HG03469 (cell line): ENCODE measurements around the gene TUBB1.

ENCODE experiments used
- ATAC-seq: cut with Tn5 transposase; IDR thresholded peaks from one replicate; pipeline ENCODE4 v1.9.1; 2021; ENCODE audit warnings: mild to moderate bottlenecking, moderate library complexity, moderate number of reproducible peaks; ENCODE audit not compliant: unreplicated experiment

TUBB1 gene

GRCh38 chr20:59042151-59042795, 23.0 kb downstream of the TUBB1 start, which contains the start of gene PRELID3B:
PRELID3B (minus strand) TSS chr20:59042786; CDS start chr20:59042730, 56 bp downstream.
- ATAC-seq: peak; percentile 0

- ATAC-seq: peak; percentile 89
Observed at GRCh38 chr20:59042796-59043631, 23.8 kb downstream of the TUBB1 start.

DNA sequence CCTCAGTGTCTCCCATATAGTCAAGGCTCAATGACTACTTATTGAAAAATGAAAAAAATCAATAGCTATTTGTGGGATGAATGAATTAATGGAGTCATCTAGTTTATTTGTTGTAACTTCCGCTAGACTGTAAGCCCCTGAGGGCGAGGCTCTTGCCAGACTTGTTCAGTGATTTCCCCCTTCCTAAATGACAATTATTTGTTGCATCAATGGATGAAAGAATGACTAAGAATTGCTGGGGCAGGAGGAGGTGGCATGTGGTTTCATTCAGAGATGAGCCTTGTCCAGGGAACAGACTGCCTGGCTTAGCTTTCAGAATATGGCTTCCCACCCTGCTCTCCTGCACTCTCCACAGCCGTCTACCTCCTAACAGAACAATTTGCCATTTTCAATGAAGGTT, 24.5 kb downstream of the TUBB1 start:
- ATAC-seq: no peak

- no peak for ATAC-seq
Observed at GRCh38 chr20:59044295-59044694, 25.1 kb downstream of the TUBB1 start.

- ATAC-seq: no peak
Observed at GRCh38 chr20:59044796-59045195, 25.6 kb downstream of the TUBB1 start.

- ATAC-seq: no peak
Observed at GRCh38 chr20:59046862-59047261, 27.6 kb downstream of the TUBB1 start.

DNA sequence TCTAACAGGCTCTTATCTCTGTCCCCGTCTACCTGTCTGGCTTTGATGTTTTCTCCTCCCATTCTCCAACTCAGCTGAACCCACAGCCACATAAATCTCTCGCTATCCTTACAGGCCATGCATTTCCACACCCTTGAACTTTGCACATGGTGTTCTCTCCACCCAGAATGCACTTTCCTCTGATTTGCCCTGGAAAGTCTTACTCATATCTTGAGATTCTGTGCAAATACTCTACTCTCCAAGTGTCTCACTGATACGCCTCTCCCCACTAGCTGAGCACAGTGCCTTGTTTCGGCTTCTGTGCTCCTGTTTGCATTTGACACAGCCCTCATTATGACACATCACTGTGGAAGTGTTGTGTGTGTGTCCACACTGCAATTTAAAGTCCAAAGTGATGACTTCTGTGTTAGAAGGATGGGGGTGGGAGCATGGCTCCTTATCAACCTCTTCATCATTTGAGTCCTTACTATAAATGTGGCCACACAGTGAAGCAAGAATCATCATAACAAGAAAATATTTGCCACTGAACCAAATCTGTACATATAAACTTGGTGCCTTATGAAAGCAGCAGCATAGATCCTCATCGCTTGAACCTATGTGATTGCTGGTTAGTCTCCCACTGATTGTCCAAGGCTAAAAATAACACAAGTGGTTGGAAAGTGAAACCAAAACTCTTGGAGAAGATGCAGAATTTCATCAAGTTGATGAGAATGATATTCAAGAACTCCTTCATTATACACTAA, 28.9 kb downstream of the TUBB1 start:
- no peak for ATAC-seq

DNA sequence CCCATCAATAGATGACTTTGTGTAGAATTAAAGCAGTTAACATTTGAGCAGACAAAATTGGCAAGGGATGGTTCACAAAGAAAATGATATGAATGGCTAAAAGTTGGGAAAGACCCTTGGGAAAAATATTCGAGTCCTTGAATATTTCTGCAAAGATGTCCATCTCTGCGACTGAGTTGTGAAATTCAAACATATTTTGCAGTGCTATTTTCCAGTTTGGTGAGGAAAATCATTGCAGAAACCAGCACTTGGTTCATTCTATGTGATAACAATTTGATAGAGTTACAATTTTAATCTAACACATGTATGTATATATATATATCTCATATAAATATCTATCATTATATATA, 29.4 kb downstream of the TUBB1 start:
- no peak for ATAC-seq

GRCh38 chr20:59050437-59050836, 31.2 kb downstream of the TUBB1 start:
- ATAC-seq: no peak

- ATAC-seq: no peak
Observed at GRCh38 chr20:59051666-59052185, 32.5 kb downstream of the TUBB1 start.

- ATAC-seq: no peak
Observed at GRCh38 chr20:59055302-59055701, 36.1 kb downstream of the TUBB1 start.

DNA sequence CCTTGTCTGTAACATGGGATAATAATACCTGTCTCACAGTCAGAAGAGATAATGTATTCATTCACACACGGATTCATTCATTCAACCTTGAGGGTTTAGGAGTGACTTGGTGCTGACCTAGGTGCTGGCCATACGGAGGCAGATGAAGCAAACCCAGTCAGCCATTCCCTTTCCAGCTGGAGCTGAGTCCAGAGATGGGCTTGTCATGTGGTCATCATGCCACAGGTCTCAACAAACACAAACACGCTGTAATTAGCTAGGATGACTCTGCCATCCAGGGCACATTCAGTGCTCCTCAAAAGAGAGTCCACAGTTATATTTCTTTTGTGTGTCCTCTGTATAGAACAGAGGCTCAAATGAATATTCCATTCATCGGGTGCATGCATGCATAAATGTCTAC, 42.9 kb downstream of the TUBB1 start:
- no peak for ATAC-seq

DNA sequence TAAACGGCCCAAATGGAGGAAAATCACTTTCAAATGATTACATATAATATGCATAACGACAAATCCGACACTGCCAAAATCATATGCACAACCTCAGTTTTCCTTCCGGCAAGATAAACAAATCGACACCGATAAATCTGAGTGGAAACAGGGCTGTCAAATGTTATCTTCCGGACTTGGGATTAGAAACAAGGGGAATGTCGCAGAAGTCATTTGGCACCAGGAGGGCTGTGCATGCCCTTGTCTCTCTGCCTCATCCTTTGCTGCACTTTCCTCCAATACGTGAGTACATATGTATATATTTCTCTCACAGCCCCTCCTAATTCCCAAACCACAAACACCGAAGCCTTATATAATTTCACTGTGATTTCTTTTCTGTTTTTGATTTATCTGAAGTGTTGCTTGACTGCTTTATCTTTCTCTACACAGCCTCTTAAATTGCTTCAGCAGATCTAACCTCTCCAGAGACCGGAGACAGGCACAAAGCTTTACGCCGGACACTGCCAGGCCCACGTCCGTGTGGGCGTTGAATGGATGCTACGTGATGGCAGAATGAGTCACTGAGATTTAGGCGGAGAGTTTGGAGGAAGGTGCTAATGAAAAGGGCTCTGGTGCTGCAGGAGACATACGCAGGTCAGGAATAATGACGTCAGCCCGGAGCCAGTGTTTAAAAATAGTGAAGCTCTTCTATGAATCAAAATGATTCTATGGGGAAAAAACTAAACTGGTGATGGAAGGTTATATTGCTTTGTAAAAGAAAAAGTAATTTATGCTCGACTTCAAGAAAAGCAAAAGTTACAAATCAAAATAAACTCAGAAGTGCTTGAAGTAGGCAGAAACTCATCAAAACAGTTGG, 44.4 kb downstream of the TUBB1 start:
- no peak for ATAC-seq

- no peak for ATAC-seq
Observed at GRCh38 chr20:59064214-59064722, 45.0 kb downstream of the TUBB1 start.

DNA sequence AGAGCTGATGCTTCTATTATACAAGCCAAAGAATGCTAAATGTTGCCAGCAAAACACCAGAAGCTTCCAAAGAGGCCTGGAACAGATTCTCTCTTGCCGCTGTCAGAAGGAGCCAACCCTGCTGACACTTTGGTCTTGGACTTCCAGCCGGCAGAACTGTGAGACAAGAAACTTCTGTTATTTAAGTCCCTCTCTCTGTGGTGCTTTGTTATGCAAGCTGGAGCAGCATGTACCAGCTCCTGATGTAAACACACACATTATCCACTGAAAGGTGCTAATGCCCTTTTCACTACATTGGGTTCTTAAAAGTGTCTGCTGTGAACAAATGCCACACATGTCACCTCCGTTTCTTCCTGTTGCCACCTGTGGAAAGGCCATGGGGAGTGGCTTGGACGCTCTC, 49.3 kb downstream of the TUBB1 start:
- ATAC-seq: no peak

DNA sequence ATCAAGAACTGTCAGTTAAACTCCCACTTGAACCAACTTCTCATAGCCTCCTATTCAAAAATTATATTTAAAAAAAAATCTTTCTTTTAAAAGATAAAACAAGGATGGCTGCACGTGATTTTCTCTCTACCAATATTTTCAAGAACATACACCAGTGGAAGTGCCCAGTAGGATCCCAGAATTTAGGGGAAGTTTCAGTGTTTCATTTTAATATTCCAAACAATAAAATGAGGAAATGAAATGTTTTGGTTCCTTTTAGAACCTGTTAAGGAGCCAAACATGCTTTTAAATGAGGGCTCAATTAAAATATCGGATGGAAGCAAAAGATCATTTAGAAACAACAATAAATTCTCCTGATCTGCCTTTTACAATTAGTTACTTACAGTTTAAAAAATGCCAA, 49.8 kb downstream of the TUBB1 start:
- ATAC-seq: no peak

DNA sequence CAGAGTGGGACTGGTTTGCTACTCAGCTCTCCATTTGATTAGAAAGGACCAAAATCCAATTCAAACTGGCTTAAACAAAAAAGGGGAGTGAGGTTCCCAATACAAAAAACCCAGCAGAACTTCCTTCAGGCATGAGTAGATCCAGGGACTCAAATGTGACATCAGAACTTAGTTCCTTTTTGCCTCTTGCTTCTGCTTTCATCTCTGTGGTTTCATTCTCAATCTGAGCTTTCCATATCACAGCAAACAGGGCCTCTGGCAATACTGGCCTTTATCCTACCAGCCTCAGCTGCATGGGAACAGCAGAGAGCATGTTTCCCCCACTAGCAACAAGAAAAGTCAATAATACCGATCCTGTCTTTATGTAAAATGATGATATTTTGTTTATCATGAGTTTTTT, 52.0 kb downstream of the TUBB1 start:
- peak; percentile 46 for ATAC-seq

- no peak for ATAC-seq
Observed at GRCh38 chr20:59073582-59073981, 54.4 kb downstream of the TUBB1 start.

- ATAC-seq: no peak
Observed at GRCh38 chr20:59074456-59074855, 55.2 kb downstream of the TUBB1 start.

- ATAC-seq: no peak
Observed at GRCh38 chr20:59075934-59076508, 56.8 kb downstream of the TUBB1 start.
